ENCODE measurements around the gene SLC35E1. TPM values are rescaled to one million over a fixed set of nuclear protein-coding genes. Genes with fewer than 3 reads are reported as not detected.

SLC35E1 gene
- total RNA-seq, 1 experiment from 2014 or later: 36.3 TPM

DNA sequence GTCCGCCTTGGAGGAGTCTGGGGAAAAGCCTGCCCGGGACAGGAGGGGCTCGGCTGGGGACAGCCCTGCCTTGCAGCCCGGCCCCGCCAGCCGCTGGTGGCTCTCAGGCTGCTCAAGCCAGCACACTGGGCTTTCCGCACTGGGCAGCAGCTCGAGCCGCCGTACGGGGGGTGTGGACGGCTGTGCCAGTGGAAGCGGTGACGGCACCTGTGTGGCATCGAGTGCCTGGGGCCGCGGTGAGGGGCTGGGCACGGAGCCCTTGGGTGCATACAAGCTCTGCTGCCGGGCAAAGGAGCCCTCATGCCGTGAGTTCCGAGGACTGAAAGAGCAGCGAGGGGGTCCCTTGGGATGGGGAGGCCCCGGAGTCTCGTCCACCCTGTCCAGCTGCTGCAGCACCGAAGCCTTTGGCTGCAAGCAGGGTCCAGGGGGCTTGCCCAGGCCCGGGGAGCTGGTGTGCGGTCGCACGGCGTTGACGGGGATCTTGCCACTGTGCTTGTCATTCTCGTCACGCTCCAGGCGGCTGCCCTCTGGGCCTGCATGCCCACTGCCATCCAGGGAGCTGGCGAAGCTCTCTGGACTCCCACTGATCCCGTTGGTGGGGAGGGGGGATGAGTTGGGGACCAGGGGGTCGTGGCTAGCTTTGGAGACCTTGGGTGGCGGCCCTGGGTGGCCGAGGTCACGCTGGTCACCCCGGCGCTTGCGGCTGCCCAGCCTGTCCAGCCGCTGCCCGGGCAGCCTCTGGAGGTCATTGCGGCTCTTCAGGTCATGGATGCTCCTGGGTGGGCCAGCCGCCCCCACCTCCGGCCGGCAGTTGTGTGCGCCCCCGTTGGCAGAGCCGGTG, 4.7 kb upstream of the SLC35E1 start:
- POLR2A ChIA-PET (ENCODE audit: low non-redundant PET): interaction anchor here (0.6 kb wide), 1 partner anchor 73 kb away, joined by 8 read pairs; no protein-coding TSS in a partner anchor
- CTCF ChIA-PET: no interaction called here
- no peak for TF ChIP-seq EZH2 (IDR thresholded peaks at IDR 0.05; ENCODE audit: borderline replicate concordance, low read depth, low read length, poor library complexity, severe bottlenecking)
- TF ChIP-seq, protein P1, sequence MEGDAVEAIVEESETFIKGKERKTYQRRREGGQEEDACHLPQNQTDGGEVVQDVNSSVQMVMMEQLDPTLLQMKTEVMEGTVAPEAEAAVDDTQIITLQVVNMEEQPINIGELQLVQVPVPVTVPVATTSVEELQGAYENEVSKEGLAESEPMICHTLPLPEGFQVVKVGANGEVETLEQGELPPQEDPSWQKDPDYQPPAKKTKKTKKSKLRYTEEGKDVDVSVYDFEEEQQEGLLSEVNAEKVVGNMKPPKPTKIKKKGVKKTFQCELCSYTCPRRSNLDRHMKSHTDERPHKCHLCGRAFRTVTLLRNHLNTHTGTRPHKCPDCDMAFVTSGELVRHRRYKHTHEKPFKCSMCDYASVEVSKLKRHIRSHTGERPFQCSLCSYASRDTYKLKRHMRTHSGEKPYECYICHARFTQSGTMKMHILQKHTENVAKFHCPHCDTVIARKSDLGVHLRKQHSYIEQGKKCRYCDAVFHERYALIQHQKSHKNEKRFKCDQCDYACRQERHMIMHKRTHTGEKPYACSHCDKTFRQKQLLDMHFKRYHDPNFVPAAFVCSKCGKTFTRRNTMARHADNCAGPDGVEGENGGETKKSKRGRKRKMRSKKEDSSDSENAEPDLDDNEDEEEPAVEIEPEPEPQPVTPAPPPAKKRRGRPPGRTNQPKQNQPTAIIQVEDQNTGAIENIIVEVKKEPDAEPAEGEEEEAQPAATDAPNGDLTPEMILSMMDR (conservative IDR thresholded peaks at IDR 0.05; ENCODE audit: low read depth, low read length): no peak
- peaks cover 4% of the 10 kb centered on the region for H3K4me1 ChIP-seq (ENCODE audit: insufficient read depth, low read length, poor library complexity, severe bottlenecking)
- no peak for DNase-seq (ENCODE audit: low spot score)
- H3K9me3 ChIP-seq (ENCODE audit: low read depth, low read length, poor library complexity, severe bottlenecking): no peaks in the 10 kb centered on the region
- no peak overlapping the region for H3K4me3 ChIP-seq (ENCODE audit: low read depth, low read length, poor library complexity, severe bottlenecking)
- H3K36me3 ChIP-seq (ENCODE audit: insufficient read depth, low read length, poor library complexity, severe bottlenecking): peaks cover 31% of the 10 kb centered on the region
- no peak overlapping the region for H3K27ac ChIP-seq (ENCODE audit: low read depth, low read length, poor library complexity, severe bottlenecking)
- H3K27me3 ChIP-seq (replicated peaks; ENCODE audit: insufficient read depth, low read depth, low read length, poor library complexity): no peaks in the 10 kb centered on the region
- intact Hi-C loops (cut with micrococcal nuclease; ENCODE audit: unreplicated experiment): no loop called here
- no TSS peak for BruUV-seq (replicated peaks)

DNA sequence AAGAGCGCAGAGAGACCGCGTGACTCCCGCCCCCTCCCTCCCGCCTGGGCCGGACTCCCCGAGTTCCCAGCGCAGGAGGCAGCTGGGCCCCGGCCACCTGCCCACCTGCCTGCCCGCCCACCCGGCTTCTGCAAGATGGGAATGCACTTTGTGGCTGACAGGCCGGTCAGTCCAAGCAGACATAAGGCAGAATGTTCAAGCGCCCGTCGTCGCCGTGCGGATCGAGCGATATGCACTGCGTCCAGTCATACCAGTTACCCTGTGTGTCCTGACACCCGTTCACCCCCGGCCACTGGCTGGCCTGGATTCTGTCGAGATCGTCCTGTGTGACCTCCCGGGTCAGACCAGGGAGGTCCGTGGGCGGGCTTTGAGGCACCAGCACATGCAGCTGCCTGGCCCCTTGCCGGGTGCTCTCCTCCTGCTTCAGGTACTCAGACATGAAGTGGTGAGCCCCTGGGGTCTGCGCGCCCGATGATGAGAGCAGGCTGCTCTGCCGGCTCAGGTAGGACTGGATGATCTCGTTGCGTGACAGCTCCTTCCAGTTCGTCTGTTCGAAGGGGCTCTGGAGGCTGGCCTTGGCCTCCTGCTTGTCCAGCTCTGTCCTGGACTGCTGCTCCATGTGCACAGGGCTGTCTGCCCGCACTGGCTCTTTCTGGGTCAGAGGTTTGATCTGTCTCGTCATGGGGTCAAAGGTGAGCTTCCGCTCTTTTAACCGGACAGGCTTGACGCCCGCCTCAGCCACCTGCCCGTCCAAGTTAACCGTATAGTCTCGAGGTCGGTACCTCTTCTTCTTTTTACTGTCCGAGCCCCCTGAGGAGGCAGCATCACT, 3.9 kb upstream of the SLC35E1 start:
- Histone ChIP-seq H3K27me3 (replicated peaks; ENCODE audit: insufficient read depth, low read depth, low read length, poor library complexity) (no peaks in the 10 kb centered on the region), H3K4me3 (ENCODE audit: low read depth, low read length, poor library complexity, severe bottlenecking) (no peak overlapping the region), H3K27ac (ENCODE audit: low read depth, low read length, poor library complexity, severe bottlenecking) (no peak overlapping the region), H3K9me3 (ENCODE audit: low read depth, low read length, poor library complexity, severe bottlenecking) (no peaks in the 10 kb centered on the region), H3K4me1 (ENCODE audit: insufficient read depth, low read length, poor library complexity, severe bottlenecking) (peaks cover 9% of the 10 kb centered on the region), H3K36me3 (ENCODE audit: insufficient read depth, low read length, poor library complexity, severe bottlenecking) (peaks cover 31% of the 10 kb centered on the region)
- ChIA-PET CTCF (no interaction called here), POLR2A (ENCODE audit: low non-redundant PET) (interaction anchor here (0.6 kb wide), 2 partner anchors 33 to 74 kb away, joined by 8 to 17 read pairs; no protein-coding TSS in a partner anchor)
- DNase-seq (ENCODE audit: low spot score): no peak
- no peak for TF ChIP-seq EZH2 (IDR thresholded peaks at IDR 0.05; ENCODE audit: borderline replicate concordance, low read depth, low read length, poor library complexity, severe bottlenecking)
- BruUV-seq (replicated peaks): no TSS peak
- intact Hi-C loops (cut with micrococcal nuclease; ENCODE audit: unreplicated experiment): no loop called here

DNA sequence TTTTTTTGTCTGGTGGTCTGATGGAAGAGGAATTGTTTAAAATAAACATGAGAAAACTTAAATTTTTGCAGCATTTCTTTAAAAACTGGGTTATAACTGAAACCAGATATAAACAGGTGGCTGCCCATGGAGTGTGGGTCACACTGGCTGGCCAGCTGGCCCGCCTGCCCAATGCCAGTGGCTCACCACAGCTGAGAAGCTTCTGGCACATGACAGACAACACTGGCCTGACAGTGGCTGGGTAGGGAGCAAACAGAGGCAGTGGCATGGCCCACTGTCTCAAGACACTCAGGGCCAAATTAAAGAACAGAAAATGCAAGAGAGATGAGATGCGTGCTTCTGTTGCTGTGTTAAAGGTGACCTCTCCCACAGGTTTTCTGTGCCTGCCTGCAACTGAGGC, 3.1 kb upstream of the SLC35E1 start:
- Histone ChIP-seq H3K27ac (ENCODE audit: low read depth, low read length, poor library complexity, severe bottlenecking) (peak overlapping the region; percentile 0), H3K9me3 (ENCODE audit: low read depth, low read length, poor library complexity, severe bottlenecking) (no peaks in the 10 kb centered on the region), H3K4me1 (ENCODE audit: insufficient read depth, low read length, poor library complexity, severe bottlenecking) (peaks cover 10% of the 10 kb centered on the region), H3K27me3 (replicated peaks; ENCODE audit: insufficient read depth, low read depth, low read length, poor library complexity) (no peaks in the 10 kb centered on the region), H3K36me3 (ENCODE audit: insufficient read depth, low read length, poor library complexity, severe bottlenecking) (peaks cover 34% of the 10 kb centered on the region), H3K4me3 (ENCODE audit: low read depth, low read length, poor library complexity, severe bottlenecking) (no peak overlapping the region)
- DNase-seq (ENCODE audit: low spot score): no peak
- ChIA-PET POLR2A (ENCODE audit: low non-redundant PET) (interaction anchor here (0.6 kb wide), 1 partner anchor 32 kb away, joined by 17 read pairs; no protein-coding TSS in a partner anchor), CTCF (no interaction called here)
- intact Hi-C loops (cut with micrococcal nuclease; ENCODE audit: unreplicated experiment): no loop called here
- no peak for TF ChIP-seq EZH2 (IDR thresholded peaks at IDR 0.05; ENCODE audit: borderline replicate concordance, low read depth, low read length, poor library complexity, severe bottlenecking)
- no TSS peak for BruUV-seq (replicated peaks)

DNA sequence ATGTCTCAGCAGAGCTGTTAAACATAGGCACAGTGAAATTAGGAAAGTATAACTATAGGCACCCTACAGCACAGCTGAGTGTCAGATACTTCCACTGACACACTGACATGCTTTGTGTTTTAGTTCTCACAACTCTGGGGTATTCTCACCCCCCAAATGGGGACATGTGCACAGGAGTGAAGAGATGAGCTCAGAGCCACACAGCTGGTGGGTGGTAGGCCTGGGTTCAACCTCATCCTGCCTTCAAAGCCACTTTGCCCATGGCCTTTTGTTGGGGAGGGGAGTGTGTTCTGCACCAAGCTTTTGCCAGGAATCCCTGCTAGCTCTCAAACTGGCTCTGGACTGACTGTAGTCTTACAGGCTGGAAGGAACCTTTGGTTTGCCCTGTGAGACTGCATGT, 1.7 kb upstream of the SLC35E1 start:
- no peak for TF ChIP-seq EZH2 (IDR thresholded peaks at IDR 0.05; ENCODE audit: borderline replicate concordance, low read depth, low read length, poor library complexity, severe bottlenecking)
- TF ChIP-seq, protein P1 (conservative IDR thresholded peaks at IDR 0.05; ENCODE audit: low read depth, low read length): no peak
- H3K9me3 ChIP-seq (ENCODE audit: low read depth, low read length, poor library complexity, severe bottlenecking): no peaks in the 10 kb centered on the region
- ChIA-PET CTCF (no interaction called here), POLR2A (ENCODE audit: low non-redundant PET) (no interaction called here)
- BruUV-seq (replicated peaks): no TSS peak
- no peak for DNase-seq (ENCODE audit: low spot score)
- H3K4me1 ChIP-seq (ENCODE audit: insufficient read depth, low read length, poor library complexity, severe bottlenecking): peaks cover 10% of the 10 kb centered on the region
- peaks cover 38% of the 10 kb centered on the region for H3K36me3 ChIP-seq (ENCODE audit: insufficient read depth, low read length, poor library complexity, severe bottlenecking)
- H3K4me3 ChIP-seq (ENCODE audit: low read depth, low read length, poor library complexity, severe bottlenecking): no peak overlapping the region
- intact Hi-C loops (cut with micrococcal nuclease; ENCODE audit: unreplicated experiment): loop anchor here (5.0 kb wide), 1 partner anchor 53 kb away; the partner anchor contains the start of gene MED26
- no peak overlapping the region for H3K27ac ChIP-seq (ENCODE audit: low read depth, low read length, poor library complexity, severe bottlenecking)
- H3K27me3 ChIP-seq (replicated peaks; ENCODE audit: insufficient read depth, low read depth, low read length, poor library complexity): no peaks in the 10 kb centered on the region
